Measurements from ENCODE around the gene SDK2. TPM values are rescaled to one million over a fixed set of nuclear protein-coding genes. Genes with fewer than 3 reads are reported as not detected.

The SDK2 gene
- total and polyA plus RNA-seq, 2 of the 4 experiments (the other 2 are of a cell fraction): under 0.01 to 0.03 TPM

DNA sequence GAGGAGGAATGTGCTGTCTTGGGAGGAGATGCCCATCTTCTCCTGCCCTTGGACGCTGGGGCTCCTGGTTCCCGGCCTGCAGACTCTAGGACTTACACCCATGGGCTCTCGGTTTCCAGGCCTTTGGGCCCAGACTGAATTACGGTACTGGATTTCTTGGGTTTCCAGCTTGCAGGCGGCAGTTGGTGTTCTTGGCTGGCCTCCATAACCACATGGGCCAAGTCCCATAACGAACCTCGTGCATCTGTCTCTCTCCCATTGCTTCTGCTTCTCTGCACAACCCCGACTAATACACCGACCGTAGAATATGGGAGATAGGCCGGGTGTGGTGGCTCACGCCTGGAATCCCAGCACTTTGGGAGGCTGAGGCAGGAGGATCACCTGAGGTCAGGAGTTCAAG is 162.6 kb downstream of the SDK2 start:
- H3K14ac ChIP-seq (replicated peaks; ENCODE audit: low read depth, low read length): no peak overlapping the region
- H3K9me3 ChIP-seq (ENCODE audit: control insufficient read depth, insufficient read depth, low read length): peaks cover 13% of the 10 kb centered on the region
- dilution Hi-C loops (cut with HindIII; ENCODE audit: low sequenced_read_pairs, unreplicated experiment) (no loop called here), intact Hi-C loops (cut with micrococcal nuclease) (no loop called here), in situ Hi-C loops (cut with MboI; ENCODE audit: low sequenced_read_pairs) (no loop called here)
- no peak for TF ChIP-seq MAFK (IDR thresholded peaks at IDR 0.05; ENCODE audit: low read depth, low read length)
- TF ChIP-seq BHLHE40 (IDR thresholded peaks at IDR 0.05; ENCODE audit: low read depth, low read length): no peak
- no peak for TF ChIP-seq SMC3 (IDR thresholded peaks at IDR 0.05; ENCODE audit: low read depth, low read length)
- TF ChIP-seq, protein P1, sequence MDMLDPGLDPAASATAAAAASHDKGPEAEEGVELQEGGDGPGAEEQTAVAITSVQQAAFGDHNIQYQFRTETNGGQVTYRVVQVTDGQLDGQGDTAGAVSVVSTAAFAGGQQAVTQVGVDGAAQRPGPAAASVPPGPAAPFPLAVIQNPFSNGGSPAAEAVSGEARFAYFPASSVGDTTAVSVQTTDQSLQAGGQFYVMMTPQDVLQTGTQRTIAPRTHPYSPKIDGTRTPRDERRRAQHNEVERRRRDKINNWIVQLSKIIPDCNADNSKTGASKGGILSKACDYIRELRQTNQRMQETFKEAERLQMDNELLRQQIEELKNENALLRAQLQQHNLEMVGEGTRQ (IDR thresholded peaks at IDR 0.05; ENCODE audit: low read depth, low read length): no peak
- TF ChIP-seq, protein P2, sequence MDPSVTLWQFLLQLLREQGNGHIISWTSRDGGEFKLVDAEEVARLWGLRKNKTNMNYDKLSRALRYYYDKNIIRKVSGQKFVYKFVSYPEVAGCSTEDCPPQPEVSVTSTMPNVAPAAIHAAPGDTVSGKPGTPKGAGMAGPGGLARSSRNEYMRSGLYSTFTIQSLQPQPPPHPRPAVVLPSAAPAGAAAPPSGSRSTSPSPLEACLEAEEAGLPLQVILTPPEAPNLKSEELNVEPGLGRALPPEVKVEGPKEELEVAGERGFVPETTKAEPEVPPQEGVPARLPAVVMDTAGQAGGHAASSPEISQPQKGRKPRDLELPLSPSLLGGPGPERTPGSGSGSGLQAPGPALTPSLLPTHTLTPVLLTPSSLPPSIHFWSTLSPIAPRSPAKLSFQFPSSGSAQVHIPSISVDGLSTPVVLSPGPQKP (IDR thresholded peaks at IDR 0.05; ENCODE audit: borderline replicate concordance, low read depth, low read length): no peak
- TF ChIP-seq MAZ (IDR thresholded peaks at IDR 0.05; ENCODE audit: borderline replicate concordance, low read depth, low read length): no peak
- TF ChIP-seq POLR2A (IDR thresholded peaks at IDR 0.05; ENCODE audit: low read depth, low read length): no peak
- no peak for TF ChIP-seq CEBPB (IDR thresholded peaks at IDR 0.05; ENCODE audit: low read depth, low read length)
- TF ChIP-seq RCOR1 (IDR thresholded peaks at IDR 0.05; ENCODE audit: insufficient replicate concordance, low read length): no peak
- POLR2A ChIA-PET (ENCODE audit: unreplicated experiment): no interaction called here
- no peak overlapping the region for H2AK5ac ChIP-seq (ENCODE audit: low read depth, low read length)
- H2BK5ac ChIP-seq (ENCODE audit: low read depth, low read length, poor library complexity, severe bottlenecking): no peak overlapping the region
- H2AK9ac ChIP-seq (replicated peaks; ENCODE audit: low read depth, low read length, poor library complexity): no peak overlapping the region
- H3K4me1 ChIP-seq (ENCODE audit: control insufficient read depth, insufficient read depth, low read length): no peaks in the 10 kb centered on the region
- H3K79me1 ChIP-seq (ENCODE audit: low read depth in 1 of 2, low read length in 2 of 2): no peaks in the 10 kb centered on the region
- H3K23ac ChIP-seq (ENCODE audit: low read depth, low read length): no peak overlapping the region
- no TSS peak for BruUV-seq (replicated peaks)
- no peak overlapping the region for H4K8ac ChIP-seq (ENCODE audit: low read depth in 2 of 2, low read length in 2 of 2)
- no peak overlapping the region for H3K18ac ChIP-seq (ENCODE audit: low read depth, low read length)
- H4K91ac ChIP-seq (ENCODE audit: insufficient read depth, low read depth, low read length): no peak overlapping the region
- no peaks in the 10 kb centered on the region; the same call in none of the 2 replicates for H3K27me3 ChIP-seq (ENCODE audit: control insufficient read depth, insufficient read depth, low read length)
- H3K9ac ChIP-seq (ENCODE audit: low read depth, low read length): no peak overlapping the region
- no peak overlapping the region for H2BK20ac ChIP-seq (ENCODE audit: low read depth, low read length)
- H4K5ac ChIP-seq (ENCODE audit: low read depth, low read length): no peak overlapping the region
- H3K4ac ChIP-seq (ENCODE audit: low read depth, low read length): no peak overlapping the region
- WGBS, 2 experiments (ENCODE audit: extremely low coverage in 2 of 2, insufficient read length in 1 of 2): 76% methylated on average over 4 of the region's 12 CpGs; no CpG with 5 or more reads in 1 of the 2 experiments
- no peak overlapping the region for H3K56ac ChIP-seq (ENCODE audit: extremely low read depth, insufficient read depth, low read length)
- H3K36me3 ChIP-seq (ENCODE audit: control insufficient read depth, insufficient read depth, low read length): no peaks in the 10 kb centered on the region
- H2AFZ ChIP-seq (replicated peaks; ENCODE audit: low read length, poor library complexity): no peak overlapping the region
- no peak overlapping the region for H2BK15ac ChIP-seq (ENCODE audit: low read depth, low read length)
- no peaks in the 10 kb centered on the region for H3K9me1 ChIP-seq (ENCODE audit: insufficient read depth, low read length)
- no peak overlapping the region for H3K4me3 ChIP-seq (ENCODE audit: insufficient read depth, low read depth, low read length)
- DNase-seq (no peak), ATAC-seq (ENCODE audit: low read depth) (no peak)
- no peak overlapping the region for H3K4me2 ChIP-seq (ENCODE audit: low read depth, low read length)
- CTCF ChIA-PET: no interaction called here
- H4K20me1 ChIP-seq (ENCODE audit: insufficient read depth, low read length): no peaks in the 10 kb centered on the region
- H3K27ac ChIP-seq (ENCODE audit: insufficient read depth, low read length): no peak overlapping the region
- H2BK120ac ChIP-seq (ENCODE audit: low read depth, low read length): no peak overlapping the region
